ELF-1 (cell line): ENCODE results near the gene HSPA6.
"Not testable (repeated sequence)": the region's sequence is repeated elsewhere in the genome, so short reads cannot be mapped to it uniquely, and the experiment has no call there.

Source experiments
- DNase-seq: peaks from one replicate; pipeline ENCODE4 v3.0.0-alpha.2; 2016; ENCODE audit warnings: low read depth, low spot score

Gene HSPA6

DNA sequence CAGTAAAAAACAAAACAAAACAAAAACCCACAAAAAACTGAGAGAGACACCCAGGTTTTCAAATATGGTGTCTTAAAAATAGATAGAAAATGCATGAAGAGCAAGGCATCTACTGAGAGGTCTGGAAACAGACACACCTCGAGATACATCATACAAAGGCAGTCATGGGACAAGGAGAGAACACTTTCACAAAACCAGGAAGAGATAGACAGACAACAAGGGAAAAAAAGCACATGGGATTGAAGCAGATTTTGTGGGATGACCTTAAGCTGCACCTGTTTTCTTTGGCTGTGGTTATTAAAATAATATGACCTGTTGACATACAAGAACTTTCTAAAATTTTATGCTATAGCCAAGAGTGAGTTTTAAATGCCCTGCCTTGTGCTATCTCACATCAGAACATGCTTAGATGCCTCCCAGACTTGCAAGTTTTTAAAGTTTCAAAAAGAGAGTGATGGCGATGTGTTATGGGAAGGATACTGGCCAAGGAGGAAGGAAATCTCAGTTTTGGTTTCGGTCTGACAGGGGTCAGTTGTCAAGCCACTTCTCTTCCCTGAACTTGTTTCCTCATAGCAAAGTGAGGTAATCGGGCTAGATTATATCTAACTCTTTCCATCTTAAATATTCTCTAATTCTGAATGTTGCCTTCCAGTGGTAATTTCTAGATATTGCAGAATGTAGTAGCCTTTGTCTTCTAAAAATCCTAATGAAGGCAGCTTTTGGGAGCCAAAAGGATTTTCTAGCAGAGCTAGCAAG, 36.8 kb downstream of the HSPA6 start:
- DNase-seq, result not testable (repeated sequence)

DNA sequence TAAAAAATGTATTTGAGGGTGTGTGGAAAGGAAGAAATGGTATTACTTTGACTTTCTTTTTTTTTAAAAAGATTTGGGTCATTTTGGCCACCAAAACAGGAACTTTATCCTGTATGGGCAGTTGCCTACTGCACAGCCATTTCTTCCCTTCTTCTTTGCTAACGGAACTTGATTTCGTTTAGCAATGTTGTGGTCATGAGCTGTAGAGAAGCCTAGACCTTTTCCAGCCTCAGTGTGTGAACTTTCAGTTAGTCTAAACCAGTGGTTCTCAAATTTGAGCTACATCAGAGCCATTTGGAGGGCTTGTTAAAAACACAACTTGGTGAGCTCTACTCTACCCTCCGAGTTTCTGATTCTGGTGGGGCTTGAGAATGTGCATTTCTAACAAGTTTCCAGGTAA, 38.1 kb downstream of the HSPA6 start:
- not testable (repeated sequence) for DNase-seq

DNA sequence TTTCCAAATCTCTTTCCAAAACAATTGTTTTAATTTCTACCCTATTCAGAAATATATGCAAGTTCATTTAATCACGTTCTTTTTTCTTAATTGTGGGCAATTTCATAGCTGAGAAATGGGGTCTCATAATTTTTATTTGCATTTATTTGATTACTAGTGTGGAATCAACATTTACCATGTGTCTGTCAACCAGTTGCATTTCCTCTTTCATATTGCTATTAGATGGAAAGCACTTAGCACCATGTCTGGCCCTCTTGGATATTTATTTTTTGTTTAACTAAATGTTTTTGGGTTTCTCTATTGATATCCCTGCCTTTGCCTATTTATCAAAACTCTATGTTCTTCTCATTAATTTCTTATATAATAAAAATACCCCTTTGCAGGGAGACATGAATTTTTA, 39.2 kb downstream of the HSPA6 start:
- not testable (repeated sequence) for DNase-seq

DNA sequence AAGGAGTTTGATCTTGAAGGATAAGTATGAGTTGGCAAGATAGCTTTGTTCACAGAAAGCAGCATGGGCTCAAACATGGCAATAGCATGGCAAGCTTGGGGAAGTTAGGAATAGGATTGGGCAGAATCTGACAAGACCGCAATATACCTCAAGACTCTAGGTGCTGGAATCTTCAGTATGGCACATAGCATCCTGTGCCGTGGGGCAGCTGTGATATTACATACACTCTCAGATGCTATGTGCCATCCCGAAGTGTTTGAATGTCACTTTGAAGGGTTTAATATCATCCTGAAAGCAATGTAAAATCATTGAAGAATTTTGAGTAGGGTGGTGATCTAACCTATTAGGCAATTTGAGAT, 42.2 kb downstream of the HSPA6 start:
- DNase-seq, result not testable (repeated sequence)

DNA sequence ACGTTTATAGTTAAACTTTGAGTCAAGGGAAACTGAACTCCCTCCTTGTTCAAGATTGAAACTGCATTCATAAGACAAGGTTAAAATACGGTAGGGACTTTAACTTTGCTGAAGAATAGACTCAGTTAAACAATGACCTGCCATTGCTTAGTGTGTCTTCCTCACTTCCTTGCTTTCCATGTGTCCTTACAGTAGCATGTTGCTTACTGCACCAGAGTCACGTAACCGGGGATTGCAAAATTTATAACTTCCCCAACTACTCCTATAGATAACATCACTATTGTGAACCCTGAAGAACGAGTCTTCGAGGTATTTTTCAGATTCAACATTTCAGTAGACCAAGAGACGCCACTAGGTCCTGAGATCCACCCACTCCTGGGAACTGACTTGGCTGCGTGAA, 47.4 kb downstream of the HSPA6 start:
- not testable (repeated sequence) for DNase-seq
